H9 (cell line): ENCODE measurements around the gene ACOX1. TPM values are rescaled to one million over a fixed set of nuclear protein-coding genes. Genes with fewer than 3 reads are reported as not detected.

Source experiments
- DNase-seq: peaks from one replicate; pipeline ENCODE4 v3.0.0-alpha.2; 2017
- H2AFZ ChIP-seq: one replicate; pipeline ENCODE4 v1.6.1; 2013; ENCODE audit warnings: mild to moderate bottlenecking, low read length, control low read depth, moderate library complexity
- H2AK5ac ChIP-seq: 2 replicates; pipeline ENCODE4 v1.6.1; 2013; ENCODE audit warnings: low read length, control low read depth, mixed read lengths; ENCODE audit not compliant: insufficient read length
- H2BK120ac ChIP-seq: one replicate; pipeline ENCODE4 v1.6.1; 2013; ENCODE audit warnings: low read depth, mild to moderate bottlenecking, low read length, control low read depth, inconsistent platforms; ENCODE audit not compliant: poor library complexity, severe bottlenecking
- H2BK12ac ChIP-seq: 2 replicates; pipeline ENCODE4 v1.6.1; 2013; ENCODE audit warnings: low read length, control low read depth, mixed read lengths, low read depth; ENCODE audit not compliant: insufficient read length
- H2BK15ac ChIP-seq: 2 replicates; pipeline ENCODE4 v1.6.1; 2013; ENCODE audit warnings: low read depth, low read length, control low read depth
- H2BK20ac ChIP-seq: one replicate; pipeline ENCODE4 v1.6.1; 2013; ENCODE audit warnings: low read depth, mild to moderate bottlenecking, low read length, control low read depth, inconsistent platforms; ENCODE audit not compliant: poor library complexity, severe bottlenecking
- H2BK5ac ChIP-seq: 2 replicates; pipeline ENCODE4 v1.6.1; 2013; ENCODE audit warnings: low read length, control low read depth, mixed read lengths; ENCODE audit not compliant: insufficient read length
- H3K14ac ChIP-seq: 2 replicates; pipeline ENCODE4 v1.6.1; 2013; ENCODE audit warnings: low read length, control low read depth; ENCODE audit not compliant: insufficient read depth
- H3K18ac ChIP-seq: 2 replicates; pipeline ENCODE4 v1.6.1; 2013; ENCODE audit warnings: low read depth, mild to moderate bottlenecking, mixed read lengths, low read length, control low read depth; ENCODE audit not compliant: insufficient read length
- H3K23ac ChIP-seq: 2 replicates; pipeline ENCODE4 v1.6.1; 2013; ENCODE audit warnings: low read length, control low read depth, mixed read lengths, low read depth; ENCODE audit not compliant: insufficient read length
- H3K23me2 ChIP-seq: 2 replicates; pipeline ENCODE4 v1.6.1; 2013; ENCODE audit warnings: low read depth, mild to moderate bottlenecking, mixed read lengths, low read length, control low read depth; ENCODE audit not compliant: insufficient read length, poor library complexity, severe bottlenecking
- H3K27ac ChIP-seq: 2 replicates; pipeline ENCODE4 v1.5.1; 2013; ENCODE audit warnings: low read length, control low read depth, mixed read lengths, low read depth; ENCODE audit not compliant: insufficient read length
- H3K27me3 ChIP-seq: 2 replicates; pipeline ENCODE4 v1.6.1; 2013; ENCODE audit warnings: low read length, control low read depth, inconsistent platforms; ENCODE audit not compliant: insufficient read depth
- H3K4ac ChIP-seq: 2 replicates; pipeline ENCODE4 v1.6.1; 2013; ENCODE audit warnings: low read depth, mild to moderate bottlenecking, control low read depth, inconsistent platforms, low read length, moderate library complexity
- H3K4me1 ChIP-seq: 2 replicates; pipeline ENCODE4 v1.6.1; 2013; ENCODE audit warnings: low read length, control low read depth, inconsistent platforms; ENCODE audit not compliant: insufficient read depth
- H3K4me2 ChIP-seq: 2 replicates; pipeline ENCODE4 v1.6.1; 2013; ENCODE audit warnings: low read length, control low read depth, mixed read lengths; ENCODE audit not compliant: insufficient read length, insufficient read depth
- H3K56ac ChIP-seq: 2 replicates; pipeline ENCODE4 v1.6.1; 2013; ENCODE audit warnings: low read depth, mild to moderate bottlenecking, mixed read lengths, low read length, control low read depth; ENCODE audit not compliant: insufficient read length
- H3K79me1 ChIP-seq: 2 replicates; pipeline ENCODE4 v1.6.1; 2013; ENCODE audit warnings: low read depth, mild to moderate bottlenecking, moderate library complexity, low read length, control low read depth, inconsistent platforms; ENCODE audit not compliant: insufficient read depth, poor library complexity, severe bottlenecking
- H3K79me2 ChIP-seq: 2 replicates; pipeline ENCODE4 v1.6.1; 2013; ENCODE audit warnings: low read length, control low read depth, inconsistent platforms; ENCODE audit not compliant: insufficient read depth
- H3K9ac ChIP-seq: 2 replicates; pipeline ENCODE4 v1.6.1; 2013; ENCODE audit warnings: low read length, control low read depth, mixed read lengths; ENCODE audit not compliant: insufficient read length; ENCODE audit errors: extremely low read depth
- H3K9me3 ChIP-seq: one replicate; pipeline ENCODE4 v1.6.1; 2013; ENCODE audit warnings: low read depth, low read length, inconsistent platforms; ENCODE audit not compliant: control insufficient read depth
- H3T11ph ChIP-seq: one replicate; pipeline ENCODE4 v1.6.1; 2013; ENCODE audit warnings: mild to moderate bottlenecking, low read length, control low read depth, inconsistent platforms
- H4K20me1 ChIP-seq: one replicate; pipeline ENCODE4 v1.6.1; 2013; ENCODE audit not compliant: control insufficient read depth, insufficient read length, insufficient read depth
- H4K5ac ChIP-seq: 2 replicates; pipeline ENCODE4 v1.6.1; 2013; ENCODE audit warnings: low read depth, mild to moderate bottlenecking, mixed read lengths, low read length, control low read depth; ENCODE audit not compliant: insufficient read length
- H4K8ac ChIP-seq: replicated peaks from 2 replicates; pipeline ENCODE4 v1.6.1; 2013; ENCODE audit warnings: low read length, control low read depth, mixed read lengths, low read depth; ENCODE audit not compliant: insufficient read length
- H4K91ac ChIP-seq: 2 replicates; pipeline ENCODE4 v1.6.1; 2013; ENCODE audit warnings: low read depth, mild to moderate bottlenecking, moderate library complexity, mixed read lengths, low read length, control low read depth; ENCODE audit not compliant: insufficient read length
- H3K27ac Mint-ChIP-seq, 3 experiments: 2 replicates in 2 of 3; 3 replicates in 1 of 3; pipeline ENCODE4 v1.8.0; 2020 to 2021; ENCODE audit warnings: mixed read lengths in 3 of 3, mild to moderate bottlenecking in 1 of 3, moderate library complexity in 1 of 3
- H3K27me3 Mint-ChIP-seq: 2 replicates; pipeline ENCODE4 v1.8.0; 2021; ENCODE audit warnings: low read depth, mild to moderate bottlenecking, moderate library complexity, mixed read lengths
- H3K36me3 Mint-ChIP-seq, 3 experiments: 2 replicates in 2 of 3; 3 replicates in 1 of 3; pipeline ENCODE4 v1.8.0; 2020 to 2021; ENCODE audit warnings: low read depth in 3 of 3, mixed read lengths in 3 of 3; ENCODE audit not compliant: insufficient read depth in 1 of 3
- H3K4me1 Mint-ChIP-seq, 2 experiments: 2 replicates each; pipeline ENCODE4 v1.8.0; 2020; ENCODE audit warnings: mixed read lengths in 2 of 2
- H3K4me3 Mint-ChIP-seq, 2 experiments: 2 replicates in 1 of 2; 3 replicates in 1 of 2; pipeline ENCODE4 v1.8.0; 2020 to 2021; ENCODE audit warnings: mild to moderate bottlenecking in 2 of 2, mixed read lengths in 2 of 2, moderate library complexity in 1 of 2
- H3K9me3 Mint-ChIP-seq, 2 experiments: 2 replicates in 1 of 2; 3 replicates in 1 of 2; pipeline ENCODE4 v1.8.0; 2020; ENCODE audit warnings: mild to moderate bottlenecking in 2 of 2, mixed read lengths in 2 of 2, moderate library complexity in 1 of 2
- CTCF ChIP-seq: fragments of 200-600 bp; sonication (generic); conservative IDR thresholded peaks from 3 replicates; pipeline ENCODE4 v1.8.0; 2021; ENCODE audit warnings: antibody characterized with exemption, mild to moderate bottlenecking
- WGBS: extraction: QIAGEN DNeasy Blood & Tissue Kit; methylation state at CpG from one replicate; pipeline ENCODE4 v1.1.7; 2013; ENCODE audit warnings: missing lambda C conversion rate, low lambda C conversion rate, mixed read lengths; ENCODE audit not compliant: insufficient read length; ENCODE audit errors: extremely low coverage; 5-methylcytosine and 5-hydroxymethylcytosine counted together
- total RNA-seq: library from RNA; stranded (reverse); gene quantifications from 2 replicates; pipeline ENCODE4 v1.2.1, GENCODE V29; 2021

ACOX1 gene
- total RNA-seq, 1 experiment from 2014 or later = 27.4 TPM

GRCh38 chr17:75894049-75894733 lies 84.8 kb downstream of the ACOX1 start:
- no peak overlapping the region for H3K23ac ChIP-seq
- H4K8ac ChIP-seq = no peak overlapping the region
- no peak overlapping the region for H3K9ac ChIP-seq
- no peaks in the 10 kb centered on the region for H3K79me1 ChIP-seq
- no peaks in the 10 kb centered on the region for H3K27me3 ChIP-seq
- H2BK5ac ChIP-seq = no peak overlapping the region
- no peak overlapping the region for H2BK12ac ChIP-seq
- peaks cover 25 to 28% of the 10 kb centered on the region in 2 experiments for H3K4me1 Mint-ChIP-seq
- H3K27me3 Mint-ChIP-seq = no peaks in the 10 kb centered on the region; the same call in 1 of the 2 replicates
- H4K91ac ChIP-seq = no peak overlapping the region
- H3K27ac ChIP-seq = no peak overlapping the region
- H3K4me1 ChIP-seq = no peaks in the 10 kb centered on the region; the same call in 1 of the 2 replicates
- no peak overlapping the region for H2BK15ac ChIP-seq
- no peaks in the 10 kb centered on the region for H3K9me3 Mint-ChIP-seq
- H3K27ac Mint-ChIP-seq = peak overlapping the region; percentile 24 to 79 (median 71); a peak in 5 of 7 replicates
- no peak for TF ChIP-seq CTCF
- no peak overlapping the region for H3K4ac ChIP-seq
- peaks cover 8% of the 10 kb centered on the region for H3K23me2 ChIP-seq
- H3K36me3 Mint-ChIP-seq = peaks cover 14 to 41% (median 31%) of the 10 kb centered on the region in 3 experiments
- no peak overlapping the region for H3K4me2 ChIP-seq
- peak; percentile 75 for DNase-seq
- no peak overlapping the region for H2AFZ ChIP-seq
- no peaks in the 10 kb centered on the region for H4K20me1 ChIP-seq
- H4K5ac ChIP-seq = no peak overlapping the region
- H2BK20ac ChIP-seq = no peak overlapping the region
- H2AK5ac ChIP-seq = no peak overlapping the region
- no peak overlapping the region for H2BK120ac ChIP-seq
- no peak overlapping the region for H3K18ac ChIP-seq
- peak overlapping the region in 1 of 2 experiments; percentile 33; a peak in 2 of 5 replicates for H3K4me3 Mint-ChIP-seq
- H3K14ac ChIP-seq = no peak overlapping the region
- H3K56ac ChIP-seq = no peak overlapping the region
- no peaks in the 10 kb centered on the region for H3K9me3 ChIP-seq
- WGBS = no CpG with 5 or more reads among the region's 22 CpGs
- no peak overlapping the region for H3T11ph ChIP-seq
- no peaks in the 10 kb centered on the region for H3K79me2 ChIP-seq
